Vagina (tissue), 2 donors: ENCODE data around the gene SYNM.

Source experiments
- CTCF ChIP-seq, 3 experiments: fragments of 450-650 bp in 2 of 3; fragments of 200-600 bp in 1 of 3; sonication (generic) in 1 of 3; IDR thresholded peaks; one replicate each; pipeline ENCODE4 v1.5.1; 2017 to 2019; ENCODE audit warnings: antibody characterized with exemption in 3 of 3, mild to moderate bottlenecking in 2 of 3, moderate library complexity in 2 of 3
- POLR2A ChIP-seq, 2 donors: fragments of 450-650 bp; IDR thresholded peaks; one replicate each; pipeline ENCODE4 v1.6.1; 2017; ENCODE audit warnings: antibody characterized with exemption in 2 of 2, mild to moderate bottlenecking in 2 of 2, moderate library complexity in 2 of 2
- POLR2AphosphoS5 ChIP-seq, 2 donors: sonication (generic); formaldehyde crosslinking; IDR thresholded peaks; one replicate each; pipeline ENCODE4 v1.9.0; 2017; ENCODE audit warnings: antibody characterized with exemption in 2 of 2, mild to moderate bottlenecking in 2 of 2, low read depth in 1 of 2; ENCODE audit not compliant: insufficient read depth in 1 of 2

DNA sequence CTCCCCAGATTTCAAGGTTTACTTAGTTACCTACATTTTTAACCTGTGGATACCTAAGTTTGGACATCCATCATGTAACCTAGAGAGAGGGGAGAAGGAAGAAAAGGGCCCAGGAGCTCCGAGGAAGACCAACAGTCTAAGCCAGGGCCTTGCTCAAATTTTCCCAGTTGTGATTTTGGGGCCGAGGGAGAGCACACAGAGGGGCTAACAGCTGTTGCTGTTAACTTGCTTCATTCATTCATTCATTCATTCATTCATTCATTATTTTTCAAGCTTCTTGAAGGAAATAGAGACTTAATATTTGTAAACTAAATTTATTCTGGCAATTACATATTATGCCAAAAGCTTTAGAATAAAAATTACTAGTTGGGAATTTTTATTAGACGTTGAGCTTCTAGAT is 22.9 kb downstream of the SYNM start:
- no peak for TF ChIP-seq CTCF (IDR thresholded peaks at IDR 0.05)
- TF ChIP-seq POLR2A (IDR thresholded peaks at IDR 0.05): no peak
- TF ChIP-seq POLR2AphosphoS5 (IDR thresholded peaks at IDR 0.05; ENCODE audit: insufficient read depth in 1 of 2, low read depth in 1 of 2): no peak
